ENCODE measurements around the gene CCIN. TPM values are rescaled to one million over a fixed set of nuclear protein-coding genes. Genes with fewer than 3 reads are reported as not detected.

CCIN gene
- total RNA-seq, 1 donor from 2014 or later = 1.9 TPM

DNA sequence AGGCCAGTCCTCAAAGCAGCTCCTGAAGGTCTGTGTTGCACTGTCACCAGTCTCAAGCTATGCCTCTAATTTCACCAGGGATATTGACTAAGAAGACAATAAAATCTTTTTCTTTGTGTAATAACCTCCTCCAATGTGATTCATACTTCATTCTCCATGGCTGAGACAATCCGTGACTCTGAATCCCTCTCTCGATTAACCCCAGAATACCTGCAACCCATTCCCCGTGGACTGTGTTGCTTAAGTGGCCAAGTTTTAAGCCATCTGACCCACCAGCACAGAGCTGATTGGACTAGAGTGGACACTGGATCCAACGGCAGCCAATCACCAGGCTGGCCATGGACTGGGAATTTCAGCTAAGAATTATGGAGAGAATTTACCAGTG is 5.4 kb upstream of the CCIN start:
- peaks cover 12% of the 10 kb centered on the region for H3K36me3 Mint-ChIP-seq (ENCODE audit: low read depth, unreplicated experiment)
- peak overlapping the region; percentile 93 for H3K27ac ChIP-seq (ENCODE audit: low read depth, low read length)
- peaks cover 47% of the 10 kb centered on the region for H3K4me1 ChIP-seq (ENCODE audit: insufficient read depth, low read length)
- peak overlapping the region; percentile 73 for H3K4me2 ChIP-seq (ENCODE audit: low read length)
- no peaks in the 10 kb centered on the region for H3K27me3 ChIP-seq (ENCODE audit: insufficient read depth, low read length)
- H3K9me3 ChIP-seq (ENCODE audit: insufficient read depth, low read depth, low read length) = no peaks in the 10 kb centered on the region
- TF ChIP-seq, protein P1, sequence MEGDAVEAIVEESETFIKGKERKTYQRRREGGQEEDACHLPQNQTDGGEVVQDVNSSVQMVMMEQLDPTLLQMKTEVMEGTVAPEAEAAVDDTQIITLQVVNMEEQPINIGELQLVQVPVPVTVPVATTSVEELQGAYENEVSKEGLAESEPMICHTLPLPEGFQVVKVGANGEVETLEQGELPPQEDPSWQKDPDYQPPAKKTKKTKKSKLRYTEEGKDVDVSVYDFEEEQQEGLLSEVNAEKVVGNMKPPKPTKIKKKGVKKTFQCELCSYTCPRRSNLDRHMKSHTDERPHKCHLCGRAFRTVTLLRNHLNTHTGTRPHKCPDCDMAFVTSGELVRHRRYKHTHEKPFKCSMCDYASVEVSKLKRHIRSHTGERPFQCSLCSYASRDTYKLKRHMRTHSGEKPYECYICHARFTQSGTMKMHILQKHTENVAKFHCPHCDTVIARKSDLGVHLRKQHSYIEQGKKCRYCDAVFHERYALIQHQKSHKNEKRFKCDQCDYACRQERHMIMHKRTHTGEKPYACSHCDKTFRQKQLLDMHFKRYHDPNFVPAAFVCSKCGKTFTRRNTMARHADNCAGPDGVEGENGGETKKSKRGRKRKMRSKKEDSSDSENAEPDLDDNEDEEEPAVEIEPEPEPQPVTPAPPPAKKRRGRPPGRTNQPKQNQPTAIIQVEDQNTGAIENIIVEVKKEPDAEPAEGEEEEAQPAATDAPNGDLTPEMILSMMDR (IDR thresholded peaks at IDR 0.05; ENCODE audit: insufficient read depth, low read depth, low read length) = no peak
- no peak for TF ChIP-seq EZH2 (IDR thresholded peaks at IDR 0.05; ENCODE audit: insufficient read depth, low read length)
- H3K4me3 Mint-ChIP-seq (ENCODE audit: unreplicated experiment) = peak overlapping the region; percentile 27
- no peaks in the 10 kb centered on the region for H3K36me3 ChIP-seq (ENCODE audit: insufficient read depth, low read length)
- peaks cover 2% of the 10 kb centered on the region for H3K9me3 Mint-ChIP-seq (ENCODE audit: unreplicated experiment)
- peak overlapping the region; percentile 63 for H3K9ac ChIP-seq (ENCODE audit: low read length)
- peak; percentile 79 for FAIRE-seq
- H3K79me2 ChIP-seq (ENCODE audit: insufficient read depth, low read length) = no peaks in the 10 kb centered on the region
- no peak overlapping the region for H2AFZ ChIP-seq (ENCODE audit: low read depth, low read length)
- H3K27me3 Mint-ChIP-seq (ENCODE audit: low read depth, unreplicated experiment) = no peaks in the 10 kb centered on the region
- DNase-seq (ENCODE audit: low read depth) = peak; percentile 65
- peaks cover 56% of the 10 kb centered on the region for H3K4me1 Mint-ChIP-seq (ENCODE audit: low read depth, unreplicated experiment)
- H3K4me3 ChIP-seq (ENCODE audit: insufficient read depth, low read depth, low read length) = peak overlapping the region; percentile 34
- H4K20me1 ChIP-seq (ENCODE audit: insufficient read depth, low read length) = no peaks in the 10 kb centered on the region
- H3K27ac Mint-ChIP-seq (ENCODE audit: unreplicated experiment) = peak overlapping the region; percentile 97

DNA sequence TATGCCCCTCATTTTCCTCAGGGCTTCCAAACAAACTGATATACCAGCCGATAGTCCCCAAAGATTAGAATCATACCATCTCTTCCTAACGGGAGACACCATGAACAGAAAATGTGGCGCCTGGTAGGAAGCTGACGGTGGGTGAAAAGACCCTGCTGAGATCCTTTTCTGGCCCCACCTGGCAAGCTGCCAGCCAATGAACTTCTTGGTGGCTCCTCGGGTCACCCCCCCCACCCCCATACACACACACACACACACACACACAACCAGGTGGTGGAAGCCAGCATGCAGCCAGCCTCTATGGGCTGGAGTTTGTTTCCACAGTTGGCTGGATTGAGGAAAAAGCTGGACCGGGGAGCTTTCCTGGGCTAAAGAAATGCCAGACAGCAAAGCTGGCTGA is 4.8 kb upstream of the CCIN start:
- Histone ChIP-seq H3K27ac (ENCODE audit: low read depth, low read length) (no peak overlapping the region), H4K20me1 (ENCODE audit: insufficient read depth, low read length) (no peaks in the 10 kb centered on the region), H3K4me1 (ENCODE audit: insufficient read depth, low read length) (peaks cover 47% of the 10 kb centered on the region), H2AFZ (ENCODE audit: low read depth, low read length) (no peak overlapping the region), H3K27me3 (ENCODE audit: insufficient read depth, low read length) (no peaks in the 10 kb centered on the region), H3K79me2 (ENCODE audit: insufficient read depth, low read length) (no peaks in the 10 kb centered on the region), H3K4me3 (ENCODE audit: insufficient read depth, low read depth, low read length) (no peak overlapping the region), H3K36me3 (ENCODE audit: insufficient read depth, low read length) (no peaks in the 10 kb centered on the region), H3K9me3 (ENCODE audit: insufficient read depth, low read depth, low read length) (no peaks in the 10 kb centered on the region), H3K4me2 (ENCODE audit: low read length) (peak overlapping the region; percentile 73), H3K9ac (ENCODE audit: low read length) (no peak overlapping the region)
- FAIRE-seq (no peak), DNase-seq (ENCODE audit: low read depth) (no peak)
- H3K9me3 Mint-ChIP-seq (ENCODE audit: unreplicated experiment) = peaks cover 6% of the 10 kb centered on the region
- H3K36me3 Mint-ChIP-seq (ENCODE audit: low read depth, unreplicated experiment) = peaks cover 10% of the 10 kb centered on the region
- H3K27me3 Mint-ChIP-seq (ENCODE audit: low read depth, unreplicated experiment) = peaks cover 2% of the 10 kb centered on the region
- TF ChIP-seq, protein P1 (IDR thresholded peaks at IDR 0.05; ENCODE audit: insufficient read depth, low read depth, low read length) = no peak
- TF ChIP-seq EZH2 (IDR thresholded peaks at IDR 0.05; ENCODE audit: insufficient read depth, low read length) = no peak
- H3K4me3 Mint-ChIP-seq (ENCODE audit: unreplicated experiment) = no peak overlapping the region
- peaks cover 56% of the 10 kb centered on the region for H3K4me1 Mint-ChIP-seq (ENCODE audit: low read depth, unreplicated experiment)
- H3K27ac Mint-ChIP-seq (ENCODE audit: unreplicated experiment) = peak overlapping the region; percentile 97

DNA sequence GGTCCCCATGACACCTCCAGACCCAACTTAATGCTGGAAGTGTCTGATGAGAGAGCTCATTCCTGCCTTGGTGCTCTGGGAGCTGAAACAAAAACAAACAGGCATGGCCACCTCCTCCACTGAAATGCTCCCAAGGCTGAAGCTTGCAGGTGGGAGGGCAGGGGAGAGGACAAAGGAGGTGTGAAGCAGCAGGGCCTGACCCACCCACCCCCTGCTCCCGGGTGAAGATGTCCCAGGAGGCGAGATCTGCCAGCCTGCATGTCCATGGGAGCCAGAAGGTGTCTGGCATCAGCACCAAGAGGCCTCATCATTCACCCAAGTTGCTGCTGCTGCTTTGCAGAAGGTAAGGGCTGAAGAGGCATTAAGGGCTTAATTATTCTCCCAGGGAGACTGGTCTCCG is 4.2 kb upstream of the CCIN start:
- Mint-ChIP-seq H3K9me3 (ENCODE audit: unreplicated experiment) (peaks cover 10% of the 10 kb centered on the region), H3K4me3 (ENCODE audit: unreplicated experiment) (peak overlapping the region; percentile 40), H3K27ac (ENCODE audit: unreplicated experiment) (peak overlapping the region; percentile 81), H3K36me3 (ENCODE audit: low read depth, unreplicated experiment) (peaks cover 14% of the 10 kb centered on the region), H3K4me1 (ENCODE audit: low read depth, unreplicated experiment) (peaks cover 57% of the 10 kb centered on the region), H3K27me3 (ENCODE audit: low read depth, unreplicated experiment) (peaks cover 5% of the 10 kb centered on the region)
- H3K4me1 ChIP-seq (ENCODE audit: insufficient read depth, low read length) = peaks cover 47% of the 10 kb centered on the region
- H3K4me2 ChIP-seq (ENCODE audit: low read length) = no peak overlapping the region
- DNase-seq (ENCODE audit: low read depth) (no peak), FAIRE-seq (no peak)
- H3K9me3 ChIP-seq (ENCODE audit: insufficient read depth, low read depth, low read length) = no peaks in the 10 kb centered on the region
- H3K4me3 ChIP-seq (ENCODE audit: insufficient read depth, low read depth, low read length) = no peak overlapping the region
- H3K9ac ChIP-seq (ENCODE audit: low read length) = no peak overlapping the region
- H4K20me1 ChIP-seq (ENCODE audit: insufficient read depth, low read length) = no peaks in the 10 kb centered on the region
- TF ChIP-seq, protein P1 (IDR thresholded peaks at IDR 0.05; ENCODE audit: insufficient read depth, low read depth, low read length) = no peak
- no peak for TF ChIP-seq EZH2 (IDR thresholded peaks at IDR 0.05; ENCODE audit: insufficient read depth, low read length)
- H3K79me2 ChIP-seq (ENCODE audit: insufficient read depth, low read length) = no peaks in the 10 kb centered on the region
- no peaks in the 10 kb centered on the region for H3K36me3 ChIP-seq (ENCODE audit: insufficient read depth, low read length)
- no peaks in the 10 kb centered on the region for H3K27me3 ChIP-seq (ENCODE audit: insufficient read depth, low read length)
- no peak overlapping the region for H3K27ac ChIP-seq (ENCODE audit: low read depth, low read length)
- no peak overlapping the region for H2AFZ ChIP-seq (ENCODE audit: low read depth, low read length)

All from astrocyte (in vitro differentiated cells and primary cell).